Osteoblast (primary cell): ENCODE data around the gene GPN2. TPM values are rescaled to one million over a fixed set of nuclear protein-coding genes. Genes with fewer than 3 reads are reported as not detected.

Source experiments
- DNase-seq: peaks from one replicate; pipeline ENCODE4 v3.0.0; 2011; ENCODE audit warnings: low spot score, mixed read lengths; ENCODE audit not compliant: insufficient read length; ENCODE audit errors: missing footprints
- H2AFZ ChIP-seq: 2 replicates; pipeline ENCODE4 v1.6.0; 2011; ENCODE audit warnings: mild to moderate bottlenecking, low read length
- H3K27ac ChIP-seq: 2 replicates; pipeline ENCODE4 v1.5.1; 2011; ENCODE audit warnings: mild to moderate bottlenecking, low read depth, low read length, moderate library complexity
- H3K27me3 ChIP-seq: 2 replicates; pipeline ENCODE4 v1.6.0; 2012; ENCODE audit warnings: mild to moderate bottlenecking, control low read depth, inconsistent platforms, low read length, moderate library complexity; ENCODE audit not compliant: insufficient read depth
- H3K36me3 ChIP-seq: 2 replicates; pipeline ENCODE4 v1.5.1; 2011; ENCODE audit warnings: mild to moderate bottlenecking, low read length, control low read depth, moderate library complexity; ENCODE audit not compliant: insufficient read depth
- H3K4me1 ChIP-seq: 2 replicates; pipeline ENCODE4 v1.5.1; 2011; ENCODE audit warnings: mild to moderate bottlenecking, low read length, control low read depth, moderate library complexity; ENCODE audit not compliant: insufficient read depth
- H3K4me2 ChIP-seq: 2 replicates; pipeline ENCODE4 v1.6.0; 2011; ENCODE audit warnings: mild to moderate bottlenecking, low read length; ENCODE audit not compliant: insufficient read depth
- H3K4me3 ChIP-seq: fragments of 200-600 bp; sonication (generic); 3 replicates; pipeline ENCODE4 v1.5.1; 2012; ENCODE audit warnings: mild to moderate bottlenecking, low read length, inconsistent platforms; ENCODE audit not compliant: insufficient read depth
- H3K79me2 ChIP-seq: 2 replicates; pipeline ENCODE4 v1.6.0; 2012; ENCODE audit warnings: mild to moderate bottlenecking, low read length, control low read depth, inconsistent platforms; ENCODE audit not compliant: insufficient read depth
- H3K9me3 ChIP-seq: 2 replicates; pipeline ENCODE4 v1.5.1; 2011; ENCODE audit warnings: low read depth, low read length, control low read depth
- H4K20me1 ChIP-seq: 2 replicates; pipeline ENCODE4 v1.6.0; 2012; ENCODE audit warnings: mild to moderate bottlenecking, low read length, control low read depth; ENCODE audit not compliant: insufficient read depth
- CTCF ChIP-seq: IDR thresholded peaks from 2 replicates; pipeline ENCODE4 v1.5.1; 2011; ENCODE audit warnings: mild to moderate bottlenecking, low read depth, low read length, moderate library complexity; ENCODE audit errors: extremely low read depth
- total RNA-seq: library from RNA; depleted of rRNA; stranded (reverse); fragments of >200 nt; gene quantifications from 2 replicates; pipeline ENCODE4 v1.2.3, GENCODE V29; 2012

The GPN2 gene
- total RNA-seq, 1 donor: 8.0 TPM

- Histone ChIP-seq H3K4me2 (peak overlapping the region; percentile 91), H3K36me3 (peaks cover 12% of the 10 kb centered on the region), H4K20me1 (peaks cover 32% of the 10 kb centered on the region), H3K4me3 (peak overlapping the region; percentile 81), H3K27me3 (no peaks in the 10 kb centered on the region), H3K27ac (peak overlapping the region; percentile 23), H2AFZ (no peak overlapping the region), H3K4me1 (peaks cover 30% of the 10 kb centered on the region), H3K79me2 (peaks cover 54% of the 10 kb centered on the region), H3K9me3 (no peaks in the 10 kb centered on the region)
- DNase-seq: no peak
- TF ChIP-seq CTCF: no peak
Measured at GRCh38 chr1:26827106-26827604, 62.9 kb downstream of the GPN2 start.

DNA sequence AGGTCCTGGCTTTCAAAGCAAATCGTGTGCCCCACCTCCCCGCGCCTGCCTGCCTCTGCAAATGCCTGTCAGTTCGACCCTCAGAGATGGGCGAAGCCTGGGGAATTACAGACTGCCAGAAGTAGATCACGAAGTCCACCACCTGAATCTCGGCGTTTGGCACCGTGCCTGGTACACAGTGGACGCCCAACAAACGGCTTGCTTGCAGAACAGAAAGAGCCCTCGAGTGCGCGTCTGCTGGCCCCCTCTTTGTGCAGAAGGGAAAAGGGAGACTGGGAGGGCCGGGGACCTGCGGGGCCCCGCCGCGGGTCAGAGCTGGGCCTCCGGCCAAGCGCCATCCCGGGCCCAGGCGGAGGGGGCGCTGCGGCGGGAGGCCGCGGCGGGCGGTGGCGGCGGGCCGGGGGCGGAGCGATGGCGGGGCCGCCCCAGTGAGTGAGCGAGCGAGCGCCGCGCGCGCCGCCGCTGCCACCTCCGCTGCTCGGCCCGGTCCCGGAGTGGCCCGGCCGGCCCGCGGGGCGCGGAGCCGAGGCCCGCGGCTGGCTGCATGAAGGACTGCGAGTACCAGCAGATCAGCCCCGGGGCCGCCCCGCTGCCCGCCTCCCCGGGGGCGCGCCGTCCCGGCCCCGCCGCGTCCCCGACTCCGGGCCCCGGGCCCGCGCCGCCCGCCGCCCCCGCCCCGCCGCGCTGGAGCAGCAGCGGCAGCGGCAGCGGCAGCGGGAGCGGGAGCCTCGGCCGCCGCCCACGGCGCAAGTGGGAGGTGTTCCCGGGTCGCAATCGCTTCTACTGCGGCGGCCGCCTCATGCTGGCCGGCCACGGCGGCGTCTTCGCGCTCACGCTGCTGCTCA, 63.6 kb downstream of the GPN2 start, which contains the start of gene ZDHHC18:
Gene ZDHHC18, plus strand, starts transcription at position 428 of the 845 bp plus-strand sequence. Its CDS starts 117 bp downstream, at position 545.
- TF ChIP-seq CTCF: no peak
- Histone ChIP-seq H3K4me2 (peak within 1 kb of the TSS; percentile 91), H3K4me1 (peaks cover 30% of the 10 kb centered on the region), H3K79me2 (peaks cover 47% of the 10 kb centered on the region), H3K27ac (peak within 1 kb of the TSS; percentile 51), H4K20me1 (peaks cover 25% of the 10 kb centered on the region), H2AFZ (peak within 1 kb of the TSS; percentile 98), H3K27me3 (no peaks in the 10 kb centered on the region), H3K4me3 (peak within 1 kb of the TSS; percentile 81), H3K9me3 (no peaks in the 10 kb centered on the region), H3K36me3 (peaks cover 6% of the 10 kb centered on the region)
- DNase-seq: peak; percentile 99

Other genes with a start within 250 kb of the GPN2 start
- gene ARID1A, start 194.3 kb downstream of the GPN2 start, total RNA-seq: 22.8 and 23.6 TPM in 2 replicates
- 18.1 and 19.2 TPM in 2 replicates for gene PIGV, start 102.3 kb downstream of the GPN2 start, total RNA-seq
- gene ZDHHC18, start 63.6 kb downstream of the GPN2 start, total RNA-seq: 6.2 and 7.6 TPM in 2 replicates
- under 0.01 and 0.29 TPM in 2 replicates for gene SFN, start 27.1 kb downstream of the GPN2 start, total RNA-seq
- 10.3 and 10.9 TPM in 2 replicates for gene GPATCH3, start 10.2 kb upstream of the GPN2 start, total RNA-seq
- not detected in 2 replicates for gene NR0B2, start 23.7 kb upstream of the GPN2 start, total RNA-seq
- gene NUDC, start 31.5 kb upstream of the GPN2 start, total RNA-seq: 15.9 and 17.4 TPM in 2 replicates
- gene KDF1, start 70.2 kb upstream of the GPN2 start, total RNA-seq: not detected in 2 replicates
- 6.5 TPM in 2 replicates for gene TRNP1, start 103.4 kb upstream of the GPN2 start, total RNA-seq
- gene TENT5B, start 122.6 kb upstream of the GPN2 start, total RNA-seq: 10.0 and 11.2 TPM in 2 replicates